Ovary (tissue), 9 donors: ENCODE measurements around the gene TOP1. TPM values are rescaled to one million over a fixed set of nuclear protein-coding genes. Genes with fewer than 3 reads are reported as not detected.

Experiments used
- DNase-seq, 5 donors: peaks; one replicate each; pipeline ENCODE4 v3.0.0-alpha.2; 2019 to 2020
- H3K27ac ChIP-seq, 2 donors: fragments of 200-600 bp; one replicate each; pipeline versions ENCODE4 v1.5.1 to v1.8.0; 2019 to 2022
- H3K27me3 ChIP-seq: fragments of 200-600 bp; one replicate; pipeline ENCODE4 v1.8.0; 2022
- H3K36me3 ChIP-seq: fragments of 200-600 bp; sonication (generic); one replicate; pipeline ENCODE4 v1.5.1; 2019
- H3K4me1 ChIP-seq: one replicate; pipeline ENCODE4 v1.8.1; 2013; ENCODE audit warnings: mild to moderate bottlenecking, moderate library complexity; ENCODE audit not compliant: insufficient read depth
- H3K4me3 ChIP-seq: fragments of 200-600 bp; sonication (generic); one replicate; pipeline ENCODE4 v1.5.1; 2017
- H3K9me3 ChIP-seq, 2 donors: fragments of 200-600 bp in 1 of 2; sonication (generic) in 1 of 2; one replicate each; pipeline versions ENCODE4 v1.5.1 to v1.8.1; 2013 to 2019; ENCODE audit warnings: mild to moderate bottlenecking in 1 of 2, moderate library complexity in 1 of 2
- EP300 ChIP-seq: sonication (generic); formaldehyde crosslinking; IDR thresholded peaks from one replicate; pipeline ENCODE4 v1.6.1; 2017; ENCODE audit warnings: antibody characterized with exemption
- POLR2A ChIP-seq: fragments of 450-650 bp; IDR thresholded peaks from one replicate; pipeline ENCODE4 v1.6.1; 2017; ENCODE audit warnings: antibody characterized with exemption, mild to moderate bottlenecking, moderate library complexity
- WGBS, 3 donors: extraction: QIAGEN DNeasy Blood & Tissue Kit in 1 of 3; methylation state at CpG; one replicate each; pipeline versions ENCODE4 v1.1.5 to v1.1.7; 2013 to 2017; 5-methylcytosine and 5-hydroxymethylcytosine counted together
- intact Hi-C, 4 donors: fragments of 100-400 bp; cut with DNase I; formaldehyde crosslinking; loops; one replicate each; pipeline versions ENCODE4 v1.11.0 to v1.15.1; 2022 to 2023
- polyA plus RNA-seq, 2 donors: library from polyadenylated mRNA; stranded (reverse); fragments of 200-250 nt in 1 of 2; fragments of 350-450 nt in 1 of 2; fragmentation: Illumina TruSeq in 1 of 2; extraction: RNeasy Lipid Tissue Mini Kit (QIAGEN cat#74804) in 1 of 2; gene quantifications; one replicate each; pipeline ENCODE4 v1.2.3, GENCODE V29; 2013 to 2014
- total RNA-seq, 7 donors: library from RNA; depleted of rRNA in 2 of 7; stranded (reverse); fragments of >200 nt in 2 of 7; fragmentation: NEBNext Ultra II Directional in 3 of 7; extraction: Animal tissue kit (Norgen Biotek cat#: 25700) in 3 of 7; gene quantifications; one replicate each; pipeline versions ENCODE4 v1.1.0 to v1.2.4, GENCODE V29; 2016 to 2023
- TF ChIP-seq, protein P1 (sequence below), 3 donors: fragments of 450-650 bp in 2 of 3; fragments of 200-600 bp in 1 of 3; IDR thresholded peaks; one replicate each; pipeline versions ENCODE4 v1.5.1 to v1.8.0; 2016 to 2022; ENCODE audit warnings: antibody characterized with exemption in 3 of 3, mild to moderate bottlenecking in 1 of 3
- donor health status: DM: no; HTN: no; CAD: no; lungs with moderate emphysema.
- donor health status: DM: no; HTN: no; CAD: no.
- donor health status: Bipolar disorder and iron deficiency.
- donor health status: DM: yes; HTN: yes; CAD: no.
- donor health status: DM: no; HTN: no; CAD: no.
- donor health status: DM: yes; HTN: yes; CAD: no.

TOP1 gene
- total and polyA plus RNA-seq, 9 donors, result 20.9 to 48.4 (median 35.6) TPM

DNA sequence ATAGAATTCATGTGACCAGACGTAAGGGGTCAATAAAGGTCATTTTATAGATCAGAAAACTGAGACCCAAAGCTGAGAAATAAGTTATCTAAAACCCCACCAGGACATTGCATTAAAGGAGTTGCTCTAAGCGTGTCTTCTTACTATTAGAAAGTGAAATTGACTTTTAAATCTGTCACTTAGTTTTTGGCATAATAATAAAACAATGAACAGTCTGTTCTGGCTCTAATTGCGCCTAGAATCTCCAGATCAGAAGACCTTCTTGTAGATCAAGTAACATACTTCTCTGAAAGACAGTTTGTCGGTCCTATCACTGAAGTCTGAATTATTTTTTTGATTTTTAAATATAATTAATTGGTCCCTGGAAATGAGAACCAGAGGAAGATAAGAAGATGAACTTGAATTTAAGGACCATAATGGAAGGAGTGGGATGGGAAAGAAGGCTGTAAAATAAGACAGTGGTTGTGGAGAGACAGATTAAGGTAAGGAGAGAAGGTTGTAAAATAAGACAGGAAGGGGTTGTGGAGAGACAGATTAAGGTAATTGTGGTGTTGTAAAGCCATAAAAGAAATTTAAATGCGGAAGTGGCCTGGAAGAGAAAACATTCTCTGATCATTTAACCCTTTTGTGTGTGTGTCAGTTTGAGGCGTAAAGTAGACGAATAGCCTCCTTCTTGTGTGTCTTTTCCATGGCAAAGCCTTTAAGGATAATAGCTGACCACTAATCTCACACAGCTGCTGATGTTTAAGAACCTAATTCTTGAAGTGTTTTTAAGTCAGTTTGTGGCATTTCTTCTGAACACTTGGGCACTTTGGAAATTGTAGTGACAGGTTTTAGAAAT lies 20.1 kb downstream of the TOP1 start:
- Histone ChIP-seq H3K27ac (no peak overlapping the region), H3K4me3 (no peak overlapping the region), H3K27me3 (no peaks in the 10 kb centered on the region), H3K36me3 (no peaks in the 10 kb centered on the region), H3K9me3 (no peaks in the 10 kb centered on the region), H3K4me1 (peaks cover 24% of the 10 kb centered on the region)
- DNase-seq, result no peak
- 44 to 51% (median 46%) methylated on average over 7 of the region's 7 CpGs for WGBS, 3 donors
- no peak for TF ChIP-seq EP300
- TF ChIP-seq, protein P1, sequence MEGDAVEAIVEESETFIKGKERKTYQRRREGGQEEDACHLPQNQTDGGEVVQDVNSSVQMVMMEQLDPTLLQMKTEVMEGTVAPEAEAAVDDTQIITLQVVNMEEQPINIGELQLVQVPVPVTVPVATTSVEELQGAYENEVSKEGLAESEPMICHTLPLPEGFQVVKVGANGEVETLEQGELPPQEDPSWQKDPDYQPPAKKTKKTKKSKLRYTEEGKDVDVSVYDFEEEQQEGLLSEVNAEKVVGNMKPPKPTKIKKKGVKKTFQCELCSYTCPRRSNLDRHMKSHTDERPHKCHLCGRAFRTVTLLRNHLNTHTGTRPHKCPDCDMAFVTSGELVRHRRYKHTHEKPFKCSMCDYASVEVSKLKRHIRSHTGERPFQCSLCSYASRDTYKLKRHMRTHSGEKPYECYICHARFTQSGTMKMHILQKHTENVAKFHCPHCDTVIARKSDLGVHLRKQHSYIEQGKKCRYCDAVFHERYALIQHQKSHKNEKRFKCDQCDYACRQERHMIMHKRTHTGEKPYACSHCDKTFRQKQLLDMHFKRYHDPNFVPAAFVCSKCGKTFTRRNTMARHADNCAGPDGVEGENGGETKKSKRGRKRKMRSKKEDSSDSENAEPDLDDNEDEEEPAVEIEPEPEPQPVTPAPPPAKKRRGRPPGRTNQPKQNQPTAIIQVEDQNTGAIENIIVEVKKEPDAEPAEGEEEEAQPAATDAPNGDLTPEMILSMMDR (IDR thresholded peaks at IDR 0.05), result no peak
- TF ChIP-seq POLR2A, result no peak
- intact Hi-C loops, result no loop called here

GRCh38 chr20:41049451-41049850 lies 20.8 kb downstream of the TOP1 start:
- intact Hi-C loops, result no loop called here
- TF ChIP-seq, protein P1 (IDR thresholded peaks at IDR 0.05), result no peak
- TF ChIP-seq POLR2A (no peak), EP300 (no peak)
- H3K27me3 ChIP-seq, result no peaks in the 10 kb centered on the region
- DNase-seq, result no peak
- H3K36me3 ChIP-seq, result no peaks in the 10 kb centered on the region
- H3K4me1 ChIP-seq, result peaks cover 24% of the 10 kb centered on the region
- no peaks in the 10 kb centered on the region for H3K9me3 ChIP-seq
- no peak overlapping the region for H3K4me3 ChIP-seq
- WGBS, 3 donors, result 38 to 57% (median 51%) methylated on average over 3 of the region's 3 CpGs
- H3K27ac ChIP-seq, result no peak overlapping the region

DNA sequence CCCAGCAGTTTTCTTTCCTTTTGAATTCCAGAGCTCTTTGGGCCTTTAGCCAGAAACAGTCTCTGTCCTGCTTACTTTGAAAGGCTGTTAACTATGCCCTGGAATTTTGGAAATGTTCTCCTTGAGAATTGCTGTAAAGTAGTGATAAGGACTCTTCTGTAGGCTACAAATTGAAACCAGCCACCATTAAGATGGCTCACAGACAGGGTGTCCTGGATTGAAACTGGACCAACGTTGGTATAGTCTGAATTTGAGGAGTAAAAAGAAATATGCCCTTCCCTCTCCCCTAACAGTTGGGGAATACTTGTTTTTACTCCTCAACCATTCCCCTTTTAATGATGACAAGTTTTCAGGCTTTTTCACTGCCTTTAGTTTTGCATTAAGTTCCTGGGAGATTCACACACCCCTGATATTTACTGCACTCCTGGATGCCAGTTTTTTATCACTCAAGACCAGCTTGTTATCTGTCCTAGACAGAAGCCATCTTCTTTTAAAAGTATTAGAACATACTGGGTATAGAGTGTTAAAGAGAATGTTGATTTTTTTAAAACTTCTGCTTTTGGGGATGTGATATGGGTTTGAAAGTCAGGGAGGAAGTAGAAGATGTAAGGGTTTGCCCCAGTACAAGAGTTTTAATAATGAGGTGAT lies 21.9 kb downstream of the TOP1 start:
- intact Hi-C loops, result no loop called here
- no peak for DNase-seq
- Histone ChIP-seq H3K9me3 (no peaks in the 10 kb centered on the region), H3K36me3 (no peaks in the 10 kb centered on the region), H3K4me3 (no peak overlapping the region), H3K27me3 (no peaks in the 10 kb centered on the region), H3K4me1 (peaks cover 28% of the 10 kb centered on the region), H3K27ac (no peak overlapping the region)
- TF ChIP-seq EP300 (no peak), POLR2A (no peak)
- TF ChIP-seq, protein P1 (IDR thresholded peaks at IDR 0.05), result no peak
- 0 to 2% (median 0%) methylated on average over 1 of the region's 1 CpG for WGBS, 3 donors

DNA sequence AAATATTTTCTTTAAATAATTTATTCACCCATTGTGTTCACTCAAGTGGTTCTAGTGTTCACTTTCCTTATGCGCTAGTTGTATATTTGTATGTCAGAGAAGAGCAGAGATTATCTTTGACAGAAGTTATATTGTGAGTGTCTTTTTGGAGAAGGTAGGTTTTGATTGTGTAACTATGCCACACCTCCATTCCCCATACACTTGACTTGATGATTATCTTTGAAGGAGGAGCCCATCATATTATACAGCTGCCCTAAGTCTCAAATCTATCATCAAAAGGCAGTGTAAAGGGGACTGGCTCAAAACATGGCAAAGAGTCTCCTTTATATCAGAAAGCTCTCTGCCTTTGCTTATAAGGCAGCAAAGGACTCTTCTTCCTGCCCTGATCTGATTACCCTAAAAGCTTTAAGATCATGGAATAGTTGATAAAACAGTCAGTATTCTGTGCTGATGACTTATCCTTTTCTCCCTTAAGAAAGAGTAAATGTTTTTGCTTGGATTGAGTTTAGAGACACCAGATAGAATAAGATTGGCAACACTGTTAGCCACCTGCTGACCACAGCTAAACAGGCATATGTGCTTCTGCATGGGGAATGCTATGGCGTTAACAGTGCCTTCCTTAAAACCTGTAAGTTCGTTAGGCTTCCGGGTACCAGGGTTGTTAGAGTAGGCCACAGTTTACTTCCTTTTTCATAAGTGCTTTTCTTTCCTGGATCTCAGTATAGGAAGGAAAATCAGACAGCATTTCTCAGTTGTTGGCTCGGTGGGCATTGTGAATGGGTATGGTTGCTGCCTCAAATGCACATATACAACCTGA lies 22.6 kb downstream of the TOP1 start:
- TF ChIP-seq POLR2A (no peak), EP300 (no peak)
- TF ChIP-seq, protein P1 (IDR thresholded peaks at IDR 0.05), result no peak
- Histone ChIP-seq H3K27me3 (no peaks in the 10 kb centered on the region), H3K4me1 (peaks cover 30% of the 10 kb centered on the region), H3K4me3 (no peak overlapping the region), H3K9me3 (no peaks in the 10 kb centered on the region), H3K27ac (no peak overlapping the region), H3K36me3 (no peaks in the 10 kb centered on the region)
- no peak for DNase-seq
- intact Hi-C loops, result no loop called here
- 64 to 75% (median 74%) methylated on average over 5 of the region's 5 CpGs for WGBS, 3 donors
